Central memory CD4-positive, alpha-beta T cell (primary cell): Measurements from ENCODE around the gene HIVEP3.
"Not testable (repeated sequence)": the region's sequence is repeated elsewhere in the genome, so short reads cannot be mapped to it uniquely, and the experiment has no call there.

ENCODE experiments used
- DNase-seq: peaks from one replicate; pipeline ENCODE4 v3.0.0; 2022

Gene HIVEP3

DNA sequence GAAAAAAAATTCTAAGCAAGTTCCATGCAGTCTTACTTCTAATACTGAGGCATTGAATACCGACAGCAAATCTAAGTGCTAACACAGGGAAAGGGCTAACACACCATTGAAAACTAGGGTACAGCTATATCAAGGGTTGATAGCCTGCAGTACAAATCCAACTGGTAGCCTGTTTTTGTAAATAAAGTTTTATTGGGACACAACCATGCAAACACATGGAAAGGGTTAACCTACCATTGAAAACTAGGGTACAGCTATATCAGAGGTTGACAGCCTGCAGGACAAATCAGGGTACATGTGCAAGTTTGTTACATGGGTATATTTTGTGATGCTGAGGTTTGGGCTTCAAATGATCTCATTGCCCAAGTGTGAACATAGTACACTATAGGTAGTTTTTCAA lies 212.9 kb downstream of the HIVEP3 start:
- no peak for DNase-seq

DNA sequence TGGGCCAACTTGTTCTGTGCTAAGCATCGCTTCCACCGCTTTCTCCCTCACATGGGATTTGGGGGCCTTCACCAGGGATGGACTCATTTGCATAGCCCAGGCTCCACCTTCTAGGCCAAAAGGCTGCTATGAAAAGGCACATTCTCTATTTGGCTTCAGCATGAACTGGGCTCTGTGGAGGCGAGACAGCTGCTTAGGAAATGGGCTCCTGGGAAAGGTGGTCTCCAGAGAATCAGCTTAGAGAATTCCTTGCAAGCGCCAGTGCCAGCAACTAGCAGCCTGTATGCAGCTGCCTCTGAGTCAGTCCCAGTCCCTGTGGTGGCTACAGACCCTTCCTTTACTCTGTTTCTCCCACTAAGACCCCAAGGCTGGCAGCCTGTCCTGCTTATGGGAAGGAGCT lies 214.5 kb downstream of the HIVEP3 start:
- DNase-seq = no peak

DNA sequence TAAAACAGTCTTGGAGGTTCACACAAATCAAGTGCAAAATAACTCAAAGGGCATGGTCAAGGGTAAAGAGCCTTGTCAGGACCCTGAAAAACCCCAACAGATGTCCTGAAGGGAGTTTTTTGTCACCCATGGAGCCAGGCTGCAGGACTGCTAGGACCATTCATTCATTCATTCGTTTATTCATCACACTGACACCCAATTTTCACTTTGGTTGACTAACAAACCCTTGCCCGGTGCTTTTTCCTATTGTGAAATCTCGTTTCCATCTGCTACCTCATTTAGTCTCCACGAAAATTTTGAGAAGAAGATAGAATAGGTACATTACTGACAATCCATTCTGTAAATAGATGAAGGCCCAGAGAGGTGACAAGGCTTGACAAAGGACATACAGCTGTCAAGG lies 216.0 kb downstream of the HIVEP3 start:
- no peak for DNase-seq

DNA sequence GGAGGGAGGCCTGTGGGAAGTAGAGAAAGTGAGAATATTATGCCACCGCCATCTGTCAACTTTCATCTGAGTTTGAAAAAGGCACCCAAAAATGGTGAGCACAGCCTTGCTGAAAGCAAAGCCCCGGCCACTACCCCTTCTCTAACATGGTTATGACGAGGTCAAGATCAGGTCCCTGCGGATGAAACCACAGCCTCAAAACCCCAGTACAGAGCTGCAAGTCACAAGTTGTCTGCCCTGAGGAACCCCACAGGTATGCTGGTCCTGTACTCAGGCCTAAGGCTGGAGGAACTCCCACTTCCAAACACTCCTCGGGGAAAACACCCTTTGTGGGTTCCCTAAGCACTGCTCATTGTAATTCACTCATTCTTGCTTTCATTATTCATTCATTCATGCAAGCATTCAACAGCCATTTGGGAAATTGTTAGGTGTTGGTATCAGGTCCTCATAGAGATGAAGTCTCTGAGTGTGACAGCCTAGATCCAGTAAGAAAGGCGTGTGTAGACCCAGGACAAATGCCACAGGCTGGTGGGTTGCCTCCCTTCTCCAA lies 217.7 kb downstream of the HIVEP3 start:
- no peak for DNase-seq

DNA sequence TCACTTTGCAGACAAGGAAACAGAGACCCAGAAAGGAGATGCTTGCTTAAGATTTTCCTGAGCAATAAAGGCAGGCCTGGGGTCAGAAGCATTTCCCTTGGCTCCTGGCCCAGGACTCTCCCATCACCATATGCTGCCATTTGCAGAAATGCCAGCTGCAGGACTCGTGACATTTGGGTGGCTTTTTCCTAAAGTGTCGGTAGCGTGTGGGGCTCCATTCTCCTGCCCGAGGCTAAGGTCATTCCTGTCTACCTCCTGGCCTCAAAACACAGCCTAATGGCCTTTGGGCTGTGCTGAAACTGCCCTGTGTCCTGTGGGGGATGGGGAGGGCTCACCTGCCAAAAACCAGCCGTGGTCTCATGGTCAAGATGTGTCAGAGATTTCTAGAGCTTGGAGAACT lies 218.1 kb downstream of the HIVEP3 start:
- DNase-seq = no peak

DNA sequence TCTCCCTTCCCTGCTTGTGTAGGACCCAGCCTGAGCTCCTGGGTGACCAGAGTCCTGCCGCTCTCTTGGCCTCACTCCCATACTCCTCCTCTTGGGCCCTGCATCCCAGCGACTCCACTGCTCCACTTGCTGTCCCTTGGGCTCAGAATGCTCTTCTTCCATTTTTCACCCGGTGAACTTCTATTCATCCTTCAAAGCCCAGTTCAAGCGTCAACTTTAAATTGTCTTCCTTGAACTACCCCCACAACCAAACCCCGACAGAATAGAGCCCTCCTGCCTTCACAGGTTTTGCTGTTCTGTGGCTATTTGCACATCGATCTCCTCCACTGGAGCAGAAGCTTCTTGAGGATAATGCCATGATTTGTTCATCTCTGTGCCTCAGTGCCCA lies 218.9 kb downstream of the HIVEP3 start:
- DNase-seq = no peak

DNA sequence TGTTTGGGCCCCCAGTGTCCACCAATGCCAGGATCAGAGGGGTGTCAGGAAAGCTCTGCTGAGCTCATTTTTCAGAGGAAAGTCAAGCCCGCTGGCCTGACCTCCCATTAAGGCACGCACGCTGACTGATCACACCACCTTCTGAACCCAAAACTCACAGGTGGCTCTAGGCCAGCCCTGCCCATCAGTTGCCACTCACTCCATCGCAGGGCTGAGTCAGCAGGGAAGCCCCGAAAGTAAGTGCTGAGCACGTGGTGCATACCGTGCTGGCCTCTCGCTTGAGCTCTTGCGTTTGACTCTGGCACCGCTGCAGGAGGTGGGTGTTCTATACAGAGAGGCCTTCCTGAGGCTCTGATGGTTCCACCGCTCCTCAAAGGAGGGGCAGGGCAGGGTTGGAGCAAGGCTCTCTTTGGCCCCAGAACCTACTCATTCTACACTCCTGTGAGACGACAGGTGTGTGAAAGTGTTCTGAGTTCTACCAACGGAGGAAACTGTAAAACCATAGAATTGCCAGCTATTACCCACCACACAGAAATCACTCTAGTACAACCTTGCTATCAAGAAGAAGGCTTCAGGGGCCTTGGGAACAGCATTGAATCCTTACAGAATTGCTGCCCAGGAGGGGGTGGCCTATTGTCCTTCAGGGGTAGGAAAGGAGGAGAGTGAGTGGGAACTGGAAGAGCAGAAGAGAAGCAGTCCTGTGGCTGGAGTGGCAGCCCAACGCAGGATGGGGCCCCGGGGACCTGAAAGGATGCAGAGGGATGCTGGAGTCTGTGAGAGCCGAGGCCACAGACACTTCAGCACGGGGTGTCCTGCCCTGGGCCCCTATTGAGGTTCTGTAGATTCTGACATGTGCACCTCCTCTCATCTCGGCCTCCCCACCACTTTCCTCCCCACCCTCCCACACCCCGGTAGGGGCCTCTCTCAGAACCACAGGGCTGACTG lies 219.5 kb downstream of the HIVEP3 start:
- DNase-seq = no peak

DNA sequence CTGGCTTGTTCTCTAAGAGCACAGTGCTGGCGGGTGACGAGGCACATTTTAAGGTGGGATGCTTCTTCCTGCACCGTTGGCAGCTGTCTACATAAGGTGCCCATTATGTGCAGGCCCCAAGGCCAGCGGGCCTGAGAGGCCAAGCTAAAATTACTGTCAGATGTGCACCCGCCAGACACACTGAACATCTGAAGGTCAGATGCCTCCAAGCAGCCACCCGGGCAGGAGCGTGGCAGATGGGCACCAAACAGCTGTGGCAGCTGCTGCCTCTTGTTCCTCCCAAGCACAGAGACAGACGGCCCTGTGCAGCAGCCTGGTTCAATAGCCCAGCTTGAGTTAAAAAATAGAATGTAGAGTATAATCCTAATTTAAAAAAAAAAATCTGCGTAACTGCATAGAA lies 222.3 kb downstream of the HIVEP3 start:
- no peak for DNase-seq

DNA sequence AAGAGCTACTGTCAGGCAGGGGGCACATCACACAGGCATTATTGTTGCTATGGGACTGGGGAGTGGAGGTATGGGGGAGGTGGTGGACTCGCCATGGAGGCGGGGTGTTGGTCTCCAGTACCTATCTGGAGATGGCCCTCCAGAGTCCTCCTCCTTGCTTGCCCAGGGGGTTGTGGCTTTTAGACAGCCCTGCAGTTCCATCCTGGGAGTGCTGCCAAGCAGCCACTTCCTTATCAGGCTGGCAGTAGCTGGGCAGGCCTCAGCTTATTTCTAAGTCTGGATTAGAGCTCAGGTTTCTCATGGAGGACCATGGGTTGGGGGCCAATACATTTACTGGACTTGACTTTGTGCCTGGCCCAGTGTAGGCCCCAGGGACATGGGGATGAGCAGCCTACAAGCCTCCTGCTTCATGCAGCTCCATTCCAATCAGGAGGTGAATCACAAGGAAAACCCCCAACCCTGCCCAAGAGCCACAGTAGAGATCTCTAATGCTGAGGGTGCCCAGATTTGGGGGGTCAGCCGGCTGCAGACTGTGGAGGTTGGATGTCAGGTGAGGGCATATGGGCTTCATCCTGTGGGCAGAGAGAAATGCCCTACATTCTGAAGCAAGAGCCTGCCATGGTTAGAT lies 223.5 kb downstream of the HIVEP3 start:
- no peak for DNase-seq

DNA sequence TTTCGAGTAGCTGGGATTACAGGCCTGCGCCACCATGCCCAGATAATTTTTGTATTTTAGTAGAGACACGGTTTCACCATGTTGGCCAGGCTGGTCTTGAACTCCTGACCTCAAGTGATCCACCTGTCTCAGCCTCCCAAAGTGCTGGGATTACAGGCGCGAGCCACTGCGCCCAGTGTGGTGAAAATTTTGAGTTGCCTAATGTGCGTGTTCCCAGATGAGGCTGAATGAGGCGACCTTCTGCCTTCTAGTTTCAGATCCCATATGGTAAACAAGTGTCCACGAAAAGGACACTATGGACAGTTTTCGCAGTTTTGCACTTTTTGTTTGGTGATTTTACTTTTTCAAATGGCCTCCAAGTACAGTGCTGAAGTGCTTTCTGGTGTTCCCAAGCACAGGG lies 226.8 kb downstream of the HIVEP3 start:
- not testable (repeated sequence) for DNase-seq

DNA sequence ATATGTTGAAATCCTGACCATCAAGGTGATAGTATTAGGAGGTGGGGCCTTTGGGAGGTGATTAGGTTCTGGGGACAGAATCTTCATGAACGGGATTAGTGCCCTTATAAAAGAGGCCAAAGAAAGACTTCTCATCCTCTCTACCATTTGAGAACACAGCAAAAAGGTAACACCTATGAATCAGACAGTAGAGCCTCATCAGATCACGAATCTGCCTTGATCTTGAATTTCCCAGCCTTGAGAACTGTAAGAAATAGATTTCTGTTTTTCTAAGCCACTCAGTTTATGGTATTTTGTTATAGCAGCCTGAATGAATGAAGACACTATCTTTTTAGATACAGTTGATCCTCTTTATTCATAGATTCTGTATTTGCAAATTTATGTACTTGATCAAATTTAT lies 227.3 kb downstream of the HIVEP3 start:
- DNase-seq = no peak

DNA sequence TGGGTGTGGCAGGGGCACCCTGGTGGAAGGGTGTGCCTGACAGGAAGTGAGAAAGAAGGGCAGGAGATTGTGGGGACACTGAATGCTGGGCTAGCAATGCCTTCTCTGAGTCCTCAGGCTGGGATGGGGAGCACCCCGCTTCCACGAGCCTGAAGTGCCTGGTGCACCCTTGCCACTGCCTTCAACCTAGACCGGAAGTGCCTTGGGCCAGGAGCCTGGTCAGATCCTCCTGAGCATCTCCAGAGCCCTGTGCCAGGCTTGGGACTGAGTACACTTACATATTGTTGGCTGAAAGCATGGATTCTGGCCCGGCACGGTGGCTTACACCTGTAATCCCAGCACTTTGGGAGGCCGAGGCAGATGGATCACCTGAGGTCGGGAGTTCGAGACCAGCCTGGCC lies 228.4 kb downstream of the HIVEP3 start:
- DNase-seq = no peak

DNA sequence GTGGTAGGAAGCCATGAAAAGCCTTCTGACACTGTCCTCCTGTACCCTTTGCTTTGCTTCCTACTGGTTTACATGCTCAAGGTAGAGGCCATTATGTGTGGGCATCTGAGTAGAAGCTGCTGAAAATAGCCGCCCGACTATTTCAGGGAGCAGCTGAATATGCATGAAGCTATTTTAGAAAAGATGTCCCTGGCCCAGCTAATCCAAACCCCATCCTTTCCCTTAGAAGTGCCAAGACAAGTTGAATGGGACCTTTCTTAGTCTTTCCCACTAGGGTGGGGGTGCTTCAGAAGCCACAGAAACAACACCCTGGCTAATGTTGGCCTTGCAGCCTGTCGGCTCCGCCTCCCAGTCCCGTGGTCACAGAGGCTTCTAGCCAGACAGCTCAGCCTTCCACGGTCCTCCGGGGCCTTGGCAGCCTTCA lies 229.2 kb downstream of the HIVEP3 start:
- no peak for DNase-seq

DNA sequence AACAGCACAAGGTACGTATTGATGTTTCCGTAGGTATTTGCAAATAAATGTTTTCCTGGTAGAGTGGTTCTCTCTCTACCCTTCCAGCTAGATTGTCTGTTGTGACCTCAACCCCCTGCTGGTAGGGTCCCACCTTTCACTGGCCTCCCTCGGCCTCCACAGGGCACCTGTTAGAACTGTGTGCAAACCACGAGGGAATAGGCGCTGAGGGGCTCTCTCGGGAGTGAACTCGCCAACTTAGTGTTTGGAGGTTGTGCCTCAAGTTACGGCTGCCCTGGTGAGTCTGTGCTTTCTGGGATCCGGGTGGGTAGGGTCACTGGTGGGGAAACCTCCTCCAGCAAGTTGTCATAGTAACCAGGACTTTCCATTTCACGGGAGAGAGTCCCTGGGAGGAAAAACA lies 229.6 kb downstream of the HIVEP3 start:
- no peak for DNase-seq

DNA sequence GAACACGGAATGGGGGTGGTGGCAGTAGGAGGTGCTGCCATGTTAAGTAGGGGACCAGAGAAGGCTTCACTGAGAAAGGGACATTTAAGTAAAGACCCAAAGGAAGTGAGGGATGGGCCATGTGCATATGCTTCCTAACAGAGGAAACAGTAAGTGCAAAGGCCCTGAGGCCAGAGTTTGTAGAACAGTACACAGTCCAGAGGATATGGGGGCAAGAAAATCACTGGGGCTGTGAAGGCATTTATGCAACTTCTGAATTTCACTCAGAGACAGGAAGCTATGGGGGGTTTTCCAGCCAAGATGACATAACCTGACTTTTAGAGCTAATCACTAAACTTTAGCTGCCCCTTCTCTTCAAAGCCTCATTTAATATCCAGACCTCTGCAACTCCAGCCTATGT lies 231.7 kb downstream of the HIVEP3 start:
- no peak for DNase-seq

DNA sequence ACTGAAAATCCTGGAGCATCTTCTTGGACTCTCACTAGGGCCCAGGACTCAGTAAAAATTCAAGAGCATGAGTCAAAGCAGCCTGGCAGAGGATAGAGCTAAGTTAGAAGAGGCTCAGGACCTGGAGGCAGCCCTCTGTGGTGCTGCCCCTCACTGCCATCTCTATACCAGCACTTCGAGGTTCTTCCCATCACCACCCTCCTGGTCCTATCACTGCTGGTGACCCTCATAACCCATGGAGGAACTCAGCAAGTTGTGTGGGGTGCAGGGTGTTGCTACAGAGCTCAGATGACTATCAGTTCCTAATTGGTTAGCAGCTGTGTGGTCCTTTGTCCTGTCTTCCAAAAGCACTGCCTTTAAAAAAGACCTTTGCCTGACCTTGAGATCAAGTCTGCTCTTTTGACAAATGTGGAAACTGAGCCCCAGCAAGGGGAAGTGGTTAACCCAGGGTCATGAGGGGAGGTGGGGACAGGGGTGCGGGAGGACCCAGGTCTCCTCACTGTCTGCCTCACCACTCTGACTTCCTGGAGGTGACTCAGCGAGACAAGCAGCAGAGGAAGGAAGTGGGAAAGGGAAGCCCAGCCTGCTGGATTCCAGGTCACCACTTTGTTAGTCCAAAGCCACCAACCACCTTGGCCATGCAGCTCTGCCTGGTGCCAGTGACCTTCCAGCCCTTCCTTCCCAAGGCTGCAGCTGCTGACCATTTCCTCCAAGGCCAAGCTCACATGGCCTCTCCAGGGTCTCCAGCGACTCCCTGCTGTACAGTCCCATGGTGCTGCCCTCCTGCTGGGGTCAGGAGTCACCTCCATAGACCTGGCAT lies 234.8 kb downstream of the HIVEP3 start:
- no peak for DNase-seq

DNA sequence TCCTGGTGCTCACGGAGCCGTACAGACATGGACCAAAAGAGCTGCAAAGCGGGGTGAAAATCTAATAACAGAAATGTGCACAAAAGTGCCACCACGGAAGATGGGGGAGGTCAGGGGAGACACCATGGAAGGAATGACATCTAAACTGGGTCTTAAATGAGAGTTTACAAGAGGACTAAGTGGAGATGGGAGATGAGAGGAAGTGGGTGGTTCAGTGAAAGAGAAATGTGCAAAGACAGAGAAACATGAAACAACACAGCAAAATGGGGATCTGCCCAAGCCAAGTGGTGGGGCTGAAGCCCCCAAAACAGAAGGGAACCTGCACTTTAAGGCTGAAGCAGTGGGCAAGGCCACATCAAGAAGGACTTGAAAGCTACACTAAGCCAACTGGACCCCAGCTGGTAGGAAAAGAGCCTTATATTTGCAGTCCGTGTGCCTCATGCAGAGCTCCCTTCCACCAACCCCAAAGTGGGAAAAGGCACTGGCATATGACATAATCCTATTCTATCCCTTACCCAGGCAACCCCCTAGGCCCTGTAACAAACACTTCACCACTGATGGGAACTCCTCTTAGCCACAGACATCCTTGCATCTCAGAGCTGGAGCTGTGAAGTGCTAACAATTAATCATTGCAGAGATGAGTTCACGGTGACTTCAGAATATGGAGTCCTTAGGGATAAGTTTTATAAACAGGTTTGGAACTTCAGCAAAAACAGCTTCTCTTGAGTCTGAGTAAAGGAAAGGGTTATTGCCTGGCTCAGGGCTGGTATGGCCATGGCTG lies 235.7 kb downstream of the HIVEP3 start:
- DNase-seq = no peak

DNA sequence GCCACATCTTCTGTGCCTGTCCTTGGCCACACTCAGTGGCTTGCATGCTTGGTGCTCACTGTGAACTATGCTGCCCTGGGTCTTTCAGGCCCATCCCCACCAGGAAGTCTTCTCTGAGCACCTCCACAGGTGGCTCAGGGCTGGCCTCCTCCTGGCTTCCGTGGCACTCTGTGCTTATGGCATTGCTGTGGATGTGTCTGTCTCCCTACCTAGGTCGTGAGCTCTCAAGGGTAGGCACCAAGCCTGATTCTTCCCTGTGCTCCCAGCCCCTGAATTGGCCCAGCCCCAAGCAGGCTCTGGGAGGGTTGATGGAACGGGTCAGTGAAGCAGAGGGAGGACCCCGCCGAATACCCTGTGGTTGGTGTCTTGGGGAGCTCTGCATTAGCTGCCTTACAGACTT lies 236.6 kb downstream of the HIVEP3 start:
- DNase-seq = no peak

DNA sequence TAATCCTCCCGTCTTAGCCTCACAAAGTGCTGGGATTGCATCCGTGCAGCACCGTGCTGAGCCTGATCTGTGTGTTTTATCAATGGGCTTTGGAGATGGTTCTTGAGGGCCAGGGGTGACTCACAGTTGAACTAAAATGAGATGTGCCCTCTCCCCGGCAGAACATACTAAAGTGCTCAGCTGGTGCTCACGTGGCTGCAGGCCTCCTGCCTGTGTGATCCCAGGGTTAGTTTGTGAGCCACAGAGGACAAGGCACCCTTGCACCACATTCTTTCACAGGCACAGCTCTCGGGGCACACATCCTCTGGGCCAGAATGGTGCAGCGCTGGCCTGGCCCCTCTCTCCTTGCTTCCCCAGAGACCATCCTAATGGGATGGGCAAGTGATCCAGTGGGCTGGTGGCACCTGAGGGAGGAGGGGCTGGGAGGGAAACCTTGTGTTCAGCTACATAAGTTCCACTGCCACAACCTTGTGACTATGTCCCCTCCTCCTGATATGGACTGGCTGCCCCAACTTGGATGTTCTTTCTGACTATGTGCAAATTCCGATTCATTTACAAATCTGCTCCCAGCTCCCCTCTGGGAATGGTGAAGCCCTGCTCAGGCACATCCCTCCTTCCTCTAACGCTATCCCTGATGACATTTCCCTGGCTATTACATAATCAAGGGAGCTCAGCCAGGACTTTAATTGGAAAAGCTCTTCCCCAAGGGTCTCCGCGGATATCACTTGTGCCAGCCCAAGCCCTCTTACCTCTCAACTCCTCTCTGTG lies 237.2 kb downstream of the HIVEP3 start:
- no peak for DNase-seq

DNA sequence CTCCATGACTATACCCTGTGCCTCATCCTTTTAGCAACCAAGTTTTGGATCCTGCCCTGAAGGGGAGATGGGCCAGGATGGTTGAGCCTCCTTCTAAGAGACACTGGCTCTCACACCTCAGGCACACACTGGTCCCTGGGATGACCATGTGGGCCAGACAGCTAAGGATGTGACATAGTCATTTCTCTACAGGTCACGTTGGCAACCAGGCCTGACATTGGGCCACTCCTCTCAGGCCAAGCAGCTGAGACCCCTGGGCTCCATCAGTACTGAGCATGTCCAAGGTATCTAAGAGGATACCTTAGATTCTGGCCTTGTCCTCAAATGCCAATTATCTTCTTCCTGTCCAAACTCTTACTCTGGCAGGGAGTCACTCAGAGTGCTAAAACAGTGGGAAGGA lies 238.7 kb downstream of the HIVEP3 start:
- no peak for DNase-seq

DNA sequence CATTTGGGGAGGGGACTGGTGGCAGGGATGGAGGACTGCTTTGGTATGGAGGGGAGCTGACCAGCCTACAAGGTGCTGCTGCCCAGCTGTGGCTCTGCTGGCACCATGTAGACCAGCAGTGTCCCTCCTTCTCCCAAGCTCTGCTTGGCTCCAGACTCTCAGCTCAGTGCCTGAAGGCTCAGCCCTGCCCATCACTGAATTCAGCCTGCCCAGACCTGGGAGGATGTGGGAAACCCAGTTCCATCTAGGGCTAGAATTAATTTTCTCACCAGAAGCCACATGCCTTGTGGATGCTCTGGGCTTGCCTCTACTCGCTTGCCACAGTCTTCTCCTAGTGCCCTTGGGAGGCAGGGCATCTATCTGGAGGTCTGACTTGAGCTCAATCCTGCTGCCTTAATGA lies 239.2 kb downstream of the HIVEP3 start:
- no peak for DNase-seq
